HG03457 (cell line): ENCODE data around the gene FNDC11.
A peak's percentile ranks its signal among the peaks of the same experiment; 100 is the strongest.

Experiments
- ATAC-seq: cut with Tn5 transposase; IDR thresholded peaks from one replicate; pipeline ENCODE4 v1.9.1; 2021; ENCODE audit warnings: moderate number of reproducible peaks; ENCODE audit not compliant: unreplicated experiment

FNDC11 gene

DNA sequence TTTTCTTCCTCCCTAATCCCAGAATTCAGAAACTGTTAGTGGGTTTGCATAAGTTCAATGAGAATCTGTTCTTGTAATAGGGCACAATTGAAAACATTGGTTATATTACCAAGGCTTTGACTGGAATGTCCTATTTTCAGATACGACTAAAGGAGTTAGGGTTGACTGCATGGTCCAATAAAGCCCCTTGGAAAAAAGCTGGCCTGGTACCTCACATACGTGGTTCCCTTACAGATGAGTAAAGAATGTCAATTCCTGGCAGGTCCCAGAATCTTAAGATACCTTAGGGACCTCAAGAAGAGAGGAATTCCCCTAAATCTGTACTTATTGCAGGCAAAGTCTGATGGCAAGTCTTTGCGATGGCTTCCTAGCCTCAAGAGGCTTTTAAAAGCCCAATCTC, 28.8 kb upstream of the FNDC11 start:
- no peak for ATAC-seq

GRCh38 chr20:63525971-63526370, 28.0 kb upstream of the FNDC11 start:
- no peak for ATAC-seq

- ATAC-seq, result no peak
Measured at GRCh38 chr20:63527184-63527583, 26.8 kb upstream of the FNDC11 start.

DNA sequence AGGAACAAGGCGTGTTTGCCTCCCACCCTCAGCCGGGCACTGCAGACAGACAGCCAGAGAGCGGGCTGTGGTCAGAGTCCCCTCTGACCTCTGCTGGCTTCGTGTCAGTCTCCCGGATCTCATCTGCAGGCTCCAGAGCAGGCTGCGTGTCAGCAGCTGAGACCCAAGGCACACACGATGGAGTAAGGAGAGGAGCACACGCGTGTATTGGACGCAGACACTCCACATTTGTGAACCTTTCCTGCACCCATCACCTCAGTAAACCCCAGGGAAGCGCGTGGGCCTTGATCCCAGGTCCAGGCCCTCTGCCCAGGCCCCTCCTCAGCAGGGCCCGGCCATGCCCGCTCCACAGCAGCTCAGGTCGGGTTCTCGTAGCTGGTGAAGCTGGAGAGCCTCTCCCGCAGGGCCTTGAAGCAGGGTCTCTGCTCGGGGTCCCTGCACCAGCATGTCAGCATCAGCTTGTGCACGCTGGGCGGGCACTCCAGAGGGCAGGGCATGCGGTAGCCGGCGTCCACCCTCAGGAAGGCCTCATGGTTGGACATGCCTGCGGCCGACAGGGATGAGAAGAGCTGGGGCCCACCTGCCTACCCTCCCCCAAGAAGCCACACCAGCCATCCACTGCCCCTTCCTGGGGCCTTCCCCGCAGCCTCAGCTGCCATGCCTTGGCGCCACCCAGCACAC, 24.6 kb upstream of the FNDC11 start:
- no peak for ATAC-seq

- ATAC-seq, result no peak
Measured at GRCh38 chr20:63529861-63530787, 23.8 kb upstream of the FNDC11 start.

DNA sequence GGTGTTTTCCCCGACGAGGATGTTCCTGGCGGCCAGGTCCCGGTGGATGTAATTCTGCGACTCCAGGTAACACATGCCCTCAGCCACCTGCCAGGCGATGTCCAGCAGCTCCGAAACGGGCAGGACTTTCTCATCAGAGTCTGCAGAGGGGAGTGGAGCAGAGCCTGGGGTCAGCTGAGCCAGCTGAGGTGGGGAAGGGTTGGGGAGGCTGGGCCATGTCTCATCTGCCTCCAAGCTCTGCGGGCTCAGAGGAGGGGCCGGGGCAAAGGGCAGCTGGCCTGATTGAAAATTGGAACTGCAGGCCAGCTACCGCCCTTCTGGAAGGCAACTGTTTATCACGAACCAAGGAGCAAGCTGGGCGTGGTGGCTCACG, 23.2 kb upstream of the FNDC11 start:
- ATAC-seq, result no peak

- ATAC-seq, result no peak
Measured at GRCh38 chr20:63531686-63532448, 22.1 kb upstream of the FNDC11 start.

- no peak for ATAC-seq
Measured at GRCh38 chr20:63532449-63532971, 21.4 kb upstream of the FNDC11 start.

- ATAC-seq, result no peak
Measured at GRCh38 chr20:63533388-63533787, 20.6 kb upstream of the FNDC11 start.

DNA sequence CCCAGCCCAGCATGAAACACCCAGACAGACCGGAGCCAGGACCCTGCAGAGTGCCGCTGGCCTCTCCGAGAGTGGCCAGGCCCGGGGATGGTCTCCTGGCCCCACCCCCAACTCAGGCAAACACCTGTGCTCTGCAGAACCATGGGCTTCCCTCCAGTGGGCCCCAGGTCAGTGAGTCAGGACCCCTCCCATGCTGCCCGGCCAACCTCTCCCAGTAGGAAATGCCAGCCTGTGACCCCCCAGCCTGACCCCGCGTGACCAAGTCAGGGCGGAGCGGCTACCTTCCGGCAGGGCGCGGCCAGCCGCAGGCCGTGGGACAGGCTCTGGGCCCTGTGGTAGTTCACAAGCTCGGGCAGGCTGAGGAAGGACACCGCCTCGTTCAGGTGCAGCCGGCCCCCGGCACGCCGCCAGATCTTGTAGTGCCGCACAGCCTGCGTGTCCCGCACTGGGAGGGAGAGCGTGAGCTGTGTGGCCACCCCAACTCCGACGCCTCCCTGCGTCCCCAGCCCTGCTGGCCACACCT, 20.0 kb upstream of the FNDC11 start:
- no peak for ATAC-seq

- ATAC-seq, result no peak
Measured at GRCh38 chr20:63534427-63534830, 19.5 kb upstream of the FNDC11 start.

DNA sequence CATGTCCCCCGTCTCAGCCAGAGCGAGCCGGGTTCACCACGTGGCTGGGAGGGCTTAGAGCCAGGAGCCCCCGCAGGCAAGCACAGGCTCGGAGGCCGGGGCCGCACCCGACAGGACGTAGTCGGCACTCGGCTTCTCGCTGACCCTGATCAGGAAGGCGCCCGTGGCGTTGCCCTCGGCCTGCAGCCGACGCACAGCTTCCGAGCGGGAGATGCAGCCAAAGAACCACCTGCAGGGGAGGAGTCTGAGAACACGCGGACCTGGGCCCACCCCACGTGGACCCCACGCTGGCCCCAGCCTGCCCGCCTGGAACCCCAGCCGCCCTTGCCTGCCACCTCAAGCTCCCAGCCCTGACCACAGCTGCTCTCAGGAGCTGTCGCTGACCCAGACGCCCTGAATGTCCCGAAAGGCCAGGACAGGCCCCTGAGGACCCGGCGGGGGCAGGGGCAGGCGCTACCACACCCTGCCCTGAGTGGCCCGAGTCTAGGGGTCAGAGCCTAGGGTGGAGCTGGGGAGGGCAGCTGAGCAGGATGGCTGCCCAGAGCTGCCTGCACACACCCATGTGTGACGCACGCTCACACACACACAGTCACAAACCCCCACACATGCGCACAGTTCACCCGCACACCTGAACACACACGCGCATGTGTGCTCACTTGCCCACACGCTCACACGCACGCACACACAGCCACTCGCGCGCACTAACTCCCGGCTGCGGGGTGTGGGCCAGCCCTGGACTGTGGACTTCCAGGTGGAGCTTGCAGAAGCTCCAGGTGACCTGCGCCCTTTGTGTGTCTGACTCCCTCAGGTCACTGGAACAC, 18.9 kb upstream of the FNDC11 start:
- no peak for ATAC-seq

DNA sequence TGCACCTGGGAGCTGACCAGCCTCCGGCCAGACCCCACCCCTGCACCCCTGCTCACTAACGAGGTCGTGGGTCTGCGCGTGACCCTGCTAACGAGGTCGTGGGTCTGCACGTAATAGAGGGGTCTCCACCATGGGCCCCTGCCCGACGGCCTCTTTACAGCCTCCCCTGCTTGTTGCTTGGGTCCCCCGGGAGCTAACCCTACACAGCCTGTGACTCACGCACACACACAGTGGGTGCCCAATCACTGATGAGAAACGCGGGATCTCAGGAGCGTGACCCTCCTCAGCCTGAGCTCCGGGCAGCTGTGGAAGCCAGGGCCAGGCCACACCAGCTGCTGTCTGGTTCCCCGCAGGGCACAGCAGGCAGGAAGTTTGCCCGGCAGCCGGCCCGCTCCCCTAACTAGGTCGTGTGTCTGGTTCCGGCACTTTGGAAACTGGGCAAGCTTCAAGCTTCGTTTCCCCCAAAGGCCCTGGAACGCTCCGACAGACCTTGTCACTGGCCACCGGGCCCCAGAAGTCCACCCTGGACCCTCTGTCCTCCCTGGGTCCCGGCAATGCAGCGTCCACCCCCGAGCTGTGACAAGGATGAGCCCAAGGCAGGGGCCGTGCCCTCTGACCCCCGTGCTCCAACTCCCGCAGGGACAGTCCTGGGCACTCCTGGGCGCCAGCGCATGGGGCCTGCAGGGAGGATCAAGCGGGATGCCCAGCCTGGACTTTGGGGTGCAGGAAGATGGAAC, 17.6 kb upstream of the FNDC11 start:
- ATAC-seq, result no peak

- no peak for ATAC-seq
Measured at GRCh38 chr20:63536997-63537524, 16.9 kb upstream of the FNDC11 start, which contains the start of gene PTK6. Gene PTK6 (minus strand): TSS chr20:63537376. CDS start chr20:63537314, 62 bp downstream.

DNA sequence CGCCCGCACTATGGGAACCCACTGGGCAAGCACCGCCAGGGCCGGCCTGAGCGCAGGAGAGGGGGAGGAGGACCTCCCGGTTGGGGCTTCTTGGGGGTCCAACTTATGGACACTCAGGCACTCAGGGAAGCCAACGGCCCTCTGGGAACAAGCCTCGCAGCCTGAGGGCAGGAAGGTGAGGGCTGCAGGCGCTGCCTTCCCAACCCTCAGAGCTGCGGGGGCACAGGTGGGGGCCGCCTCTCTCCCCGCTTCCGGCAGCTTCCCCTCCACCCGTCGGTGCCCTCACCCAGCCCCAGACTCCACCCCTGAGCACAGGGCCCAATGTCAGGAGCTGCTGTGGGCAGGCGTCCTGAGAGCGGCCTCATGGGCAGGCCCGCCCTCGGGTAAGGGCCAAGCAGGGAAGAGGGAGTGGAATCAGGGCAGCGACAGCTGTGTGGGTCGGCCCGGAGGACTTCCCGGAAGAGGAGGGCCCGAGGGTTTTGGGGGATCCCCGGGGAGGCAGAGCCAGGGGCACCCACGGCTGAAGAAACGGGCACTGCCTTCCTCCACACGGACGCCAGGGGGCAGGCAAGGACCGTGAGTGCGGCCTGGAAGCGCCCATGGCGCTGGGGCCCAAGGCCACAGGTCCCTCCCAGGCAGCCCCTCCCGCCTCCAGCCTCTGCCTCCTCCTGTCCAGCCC, 16.3 kb upstream of the FNDC11 start:
- peak; percentile 73 for ATAC-seq

DNA sequence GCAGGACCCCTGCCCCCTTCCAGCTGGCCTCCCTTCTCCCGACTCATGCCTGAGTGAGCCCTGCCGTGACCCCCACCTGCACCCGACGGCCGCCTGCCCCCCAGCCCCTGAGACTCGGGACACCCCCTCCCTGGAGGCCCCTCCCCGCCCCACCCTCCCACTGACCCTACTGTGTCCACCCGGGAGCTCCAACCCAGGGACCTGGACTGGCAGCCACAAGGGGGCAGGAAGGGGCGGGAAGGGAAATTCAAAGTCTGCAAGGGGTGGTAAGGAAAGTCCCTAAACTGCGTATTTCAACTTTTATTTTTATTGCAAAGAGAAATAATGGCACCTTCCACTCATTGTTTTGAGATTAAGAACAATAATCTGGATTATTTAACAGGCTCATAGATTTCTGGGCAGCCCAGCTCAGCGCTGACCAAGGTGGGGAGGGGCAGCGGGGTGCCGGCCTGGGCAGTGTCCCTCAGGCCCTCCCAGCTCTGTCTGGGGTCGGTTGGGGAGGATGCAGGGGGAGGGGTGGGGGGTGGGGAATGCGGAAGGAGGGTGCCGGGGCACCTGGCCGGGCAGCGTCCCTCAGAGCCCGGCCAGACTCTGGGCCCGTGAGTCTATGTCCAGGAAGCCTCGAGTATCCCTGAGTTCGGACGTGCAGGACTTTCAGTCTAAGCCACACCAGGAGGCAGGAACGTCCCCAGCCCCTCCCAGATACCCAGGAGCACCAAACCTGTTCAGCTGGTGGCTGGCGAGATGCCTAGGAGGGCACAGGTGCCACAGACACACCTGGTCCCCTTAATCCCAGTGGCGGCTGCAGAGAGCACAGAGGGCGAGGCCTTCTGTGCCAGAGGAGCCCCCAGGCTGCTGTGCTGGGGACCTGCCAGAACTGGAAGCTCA, 15.5 kb upstream of the FNDC11 start:
- ATAC-seq, result no peak

DNA sequence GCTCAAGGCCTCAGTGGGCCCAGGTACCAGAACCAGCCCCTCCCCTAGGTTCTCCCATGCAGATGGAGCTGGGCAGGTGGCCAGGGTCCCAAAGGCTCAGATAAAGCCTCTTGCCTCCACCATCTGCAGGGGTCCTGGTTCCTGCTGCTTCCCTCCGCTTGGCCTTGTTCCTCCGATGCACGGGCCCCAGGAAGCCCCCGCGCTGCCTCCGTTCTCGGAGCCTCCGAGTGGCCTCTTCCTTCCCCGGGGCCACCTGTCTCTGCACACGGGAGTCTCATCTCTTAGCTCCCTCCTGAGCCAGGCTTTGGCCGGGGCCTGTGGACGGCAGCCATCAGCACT, 14.9 kb upstream of the FNDC11 start:
- no peak for ATAC-seq
